ENCODE data around the gene SLC7A4. TPM values are rescaled to one million over a fixed set of nuclear protein-coding genes. Genes with fewer than 3 reads are reported as not detected.

The SLC7A4 gene
- total RNA-seq, 1 donor from 2014 or later: 0.93 TPM

- Mint-ChIP-seq H3K27ac (ENCODE audit: unreplicated experiment) (no peak overlapping the region), H3K4me3 (ENCODE audit: unreplicated experiment) (no peak overlapping the region), H3K9me3 (ENCODE audit: unreplicated experiment) (no peaks in the 10 kb centered on the region), H3K4me1 (ENCODE audit: low read depth, unreplicated experiment) (no peaks in the 10 kb centered on the region), H3K27me3 (ENCODE audit: low read depth, unreplicated experiment) (no peaks in the 10 kb centered on the region), H3K36me3 (ENCODE audit: low read depth, unreplicated experiment) (peaks cover 17% of the 10 kb centered on the region)
- H3K27ac ChIP-seq (ENCODE audit: low read depth, low read length): no peak overlapping the region
- H3K4me3 ChIP-seq (ENCODE audit: insufficient read depth, low read depth, low read length): no peak overlapping the region
- H3K79me2 ChIP-seq (ENCODE audit: insufficient read depth, low read length): peaks cover 20% of the 10 kb centered on the region
- TF ChIP-seq CTCF (IDR thresholded peaks at IDR 0.05; ENCODE audit: insufficient read depth, low read depth, low read length) (no peak), EZH2 (IDR thresholded peaks at IDR 0.05; ENCODE audit: insufficient read depth, low read length) (no peak)
- H3K27me3 ChIP-seq (ENCODE audit: insufficient read depth, low read length): no peaks in the 10 kb centered on the region
- H3K4me1 ChIP-seq (ENCODE audit: insufficient read depth, low read length): peaks cover 14% of the 10 kb centered on the region
- no peak for DNase-seq (ENCODE audit: low read depth)
- H3K9ac ChIP-seq (ENCODE audit: low read length): no peak overlapping the region
- H4K20me1 ChIP-seq (ENCODE audit: insufficient read depth, low read length): peaks cover 18% of the 10 kb centered on the region
- no peak for FAIRE-seq
- H3K4me2 ChIP-seq (ENCODE audit: low read length): no peak overlapping the region
- peaks cover 7% of the 10 kb centered on the region for H3K36me3 ChIP-seq (ENCODE audit: insufficient read depth, low read length)
- H2AFZ ChIP-seq (ENCODE audit: low read depth, low read length): no peak overlapping the region
- H3K9me3 ChIP-seq (ENCODE audit: insufficient read depth, low read depth, low read length): no peaks in the 10 kb centered on the region
Measured at GRCh38 chr22:20987375-20987774, 45.0 kb downstream of the SLC7A4 start.

GRCh38 chr22:20986365-20986764 is 46.0 kb downstream of the SLC7A4 start:
- Histone ChIP-seq H2AFZ (ENCODE audit: low read depth, low read length) (no peak overlapping the region), H3K36me3 (ENCODE audit: insufficient read depth, low read length) (peaks cover 7% of the 10 kb centered on the region), H3K79me2 (ENCODE audit: insufficient read depth, low read length) (peaks cover 24% of the 10 kb centered on the region), H3K4me3 (ENCODE audit: insufficient read depth, low read depth, low read length) (no peak overlapping the region), H3K4me2 (ENCODE audit: low read length) (no peak overlapping the region), H3K4me1 (ENCODE audit: insufficient read depth, low read length) (peaks cover 17% of the 10 kb centered on the region), H4K20me1 (ENCODE audit: insufficient read depth, low read length) (peaks cover 14% of the 10 kb centered on the region), H3K9me3 (ENCODE audit: insufficient read depth, low read depth, low read length) (no peaks in the 10 kb centered on the region), H3K27me3 (ENCODE audit: insufficient read depth, low read length) (no peaks in the 10 kb centered on the region), H3K9ac (ENCODE audit: low read length) (no peak overlapping the region), H3K27ac (ENCODE audit: low read depth, low read length) (no peak overlapping the region)
- no peak for FAIRE-seq
- H3K27me3 Mint-ChIP-seq (ENCODE audit: low read depth, unreplicated experiment): no peaks in the 10 kb centered on the region
- no peak for DNase-seq (ENCODE audit: low read depth)
- no peak overlapping the region for H3K27ac Mint-ChIP-seq (ENCODE audit: unreplicated experiment)
- no peaks in the 10 kb centered on the region for H3K9me3 Mint-ChIP-seq (ENCODE audit: unreplicated experiment)
- H3K4me1 Mint-ChIP-seq (ENCODE audit: low read depth, unreplicated experiment): peaks cover under 1% of the 10 kb centered on the region
- TF ChIP-seq CTCF (IDR thresholded peaks at IDR 0.05; ENCODE audit: insufficient read depth, low read depth, low read length) (no peak), EZH2 (IDR thresholded peaks at IDR 0.05; ENCODE audit: insufficient read depth, low read length) (no peak)
- no peak overlapping the region for H3K4me3 Mint-ChIP-seq (ENCODE audit: unreplicated experiment)
- H3K36me3 Mint-ChIP-seq (ENCODE audit: low read depth, unreplicated experiment): peaks cover 17% of the 10 kb centered on the region

- DNase-seq (ENCODE audit: low read depth) (no peak), FAIRE-seq (no peak)
- Histone ChIP-seq H3K9ac (ENCODE audit: low read length) (no peak overlapping the region), H3K4me2 (ENCODE audit: low read length) (no peak overlapping the region), H3K4me3 (ENCODE audit: insufficient read depth, low read depth, low read length) (no peak overlapping the region), H3K27me3 (ENCODE audit: insufficient read depth, low read length) (no peaks in the 10 kb centered on the region), H3K9me3 (ENCODE audit: insufficient read depth, low read depth, low read length) (no peaks in the 10 kb centered on the region), H3K36me3 (ENCODE audit: insufficient read depth, low read length) (peaks cover 7% of the 10 kb centered on the region), H4K20me1 (ENCODE audit: insufficient read depth, low read length) (peaks cover 13% of the 10 kb centered on the region), H3K27ac (ENCODE audit: low read depth, low read length) (no peak overlapping the region), H2AFZ (ENCODE audit: low read depth, low read length) (no peak overlapping the region), H3K4me1 (ENCODE audit: insufficient read depth, low read length) (peaks cover 17% of the 10 kb centered on the region), H3K79me2 (ENCODE audit: insufficient read depth, low read length) (peaks cover 24% of the 10 kb centered on the region)
- H3K27ac Mint-ChIP-seq (ENCODE audit: unreplicated experiment): no peak overlapping the region
- H3K4me3 Mint-ChIP-seq (ENCODE audit: unreplicated experiment): peak overlapping the region; percentile 22
- TF ChIP-seq CTCF (IDR thresholded peaks at IDR 0.05; ENCODE audit: insufficient read depth, low read depth, low read length) (no peak), EZH2 (IDR thresholded peaks at IDR 0.05; ENCODE audit: insufficient read depth, low read length) (no peak)
- no peaks in the 10 kb centered on the region for H3K27me3 Mint-ChIP-seq (ENCODE audit: low read depth, unreplicated experiment)
- H3K9me3 Mint-ChIP-seq (ENCODE audit: unreplicated experiment): no peaks in the 10 kb centered on the region
- H3K36me3 Mint-ChIP-seq (ENCODE audit: low read depth, unreplicated experiment): peaks cover 17% of the 10 kb centered on the region
- H3K4me1 Mint-ChIP-seq (ENCODE audit: low read depth, unreplicated experiment): peaks cover 2% of the 10 kb centered on the region
Measured at GRCh38 chr22:20985720-20986119, 46.6 kb downstream of the SLC7A4 start.

Data from astrocyte (in vitro differentiated cells and primary cell).